HEK293T (cell line): ENCODE results near the gene VSIG10.

Experiments used
- ARNT ChIP-seq: fragments of 450-650 bp; IDR thresholded peaks from 2 replicates; pipeline ENCODE4 v1.6.1; 2017; ENCODE audit warnings: mild to moderate bottlenecking
- BHLHE40 ChIP-seq: fragments of 450-650 bp; IDR thresholded peaks from 2 replicates; pipeline ENCODE4 v1.6.1; 2016; ENCODE audit warnings: mild to moderate bottlenecking, moderate library complexity, borderline replicate concordance
- ELF4 ChIP-seq: fragments of 450-650 bp; IDR thresholded peaks from 2 replicates; pipeline ENCODE4 v1.6.1; 2017; ENCODE audit warnings: antibody characterized with exemption
- FOXA1 ChIP-seq: fragments of 450-650 bp; IDR thresholded peaks from 2 replicates; pipeline ENCODE4 v1.6.1; 2016; ENCODE audit warnings: mild to moderate bottlenecking
- FOXM1 ChIP-seq: fragments of 450-650 bp; IDR thresholded peaks from 2 replicates; pipeline ENCODE4 v1.6.1; 2017; ENCODE audit warnings: mild to moderate bottlenecking, borderline replicate concordance
- LEF1 ChIP-seq: fragments of 450-650 bp; IDR thresholded peaks from 2 replicates; pipeline ENCODE4 v1.6.1; 2017; ENCODE audit warnings: mild to moderate bottlenecking, borderline replicate concordance
- NFRKB ChIP-seq: fragments of 450-650 bp; IDR thresholded peaks from 2 replicates; pipeline ENCODE4 v1.6.1; 2016; ENCODE audit warnings: mild to moderate bottlenecking, moderate library complexity
- SP1 ChIP-seq: fragments of 450-650 bp; IDR thresholded peaks from 2 replicates; pipeline ENCODE4 v1.6.1; 2017
- SUZ12 ChIP-seq: fragments of 450-650 bp; IDR thresholded peaks from 2 replicates; pipeline ENCODE4 v1.6.1; 2016; ENCODE audit warnings: mild to moderate bottlenecking
- TARDBP ChIP-seq: fragments of 450-650 bp; IDR thresholded peaks from 2 replicates; pipeline ENCODE4 v1.6.1; 2016
- ZNF384 ChIP-seq: fragments of 450-650 bp; IDR thresholded peaks from 2 replicates; pipeline ENCODE4 v1.6.1; 2016

DNA sequence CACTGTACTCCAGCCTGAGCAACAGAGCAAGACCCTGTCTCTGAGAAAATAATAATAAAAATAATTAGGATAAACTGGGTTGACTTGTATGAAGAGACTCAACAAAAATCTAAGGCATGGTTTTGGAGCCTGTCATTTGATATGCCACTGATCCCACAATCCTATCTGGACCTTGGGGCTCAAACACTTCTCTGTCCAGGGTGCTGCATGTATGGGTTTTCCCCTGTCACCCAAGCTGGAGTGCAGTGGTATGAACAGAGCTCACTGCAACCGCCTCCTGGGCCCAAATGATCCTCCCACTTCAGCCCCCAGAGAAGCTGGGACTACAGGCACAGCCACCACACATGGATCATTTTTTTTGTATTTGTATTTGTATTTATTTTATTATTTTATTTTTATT lies 5.3 kb upstream of the VSIG10 start:
- TF ChIP-seq NFRKB (no peak), ELF4 (no peak), FOXM1 (no peak), SP1 (no peak), LEF1 (no peak), BHLHE40 (no peak), FOXA1 (no peak), SUZ12 (no peak), TARDBP (no peak), ZNF384 (no peak), ARNT (no peak)
